ENCODE data around the gene KCNQ4.

DNA sequence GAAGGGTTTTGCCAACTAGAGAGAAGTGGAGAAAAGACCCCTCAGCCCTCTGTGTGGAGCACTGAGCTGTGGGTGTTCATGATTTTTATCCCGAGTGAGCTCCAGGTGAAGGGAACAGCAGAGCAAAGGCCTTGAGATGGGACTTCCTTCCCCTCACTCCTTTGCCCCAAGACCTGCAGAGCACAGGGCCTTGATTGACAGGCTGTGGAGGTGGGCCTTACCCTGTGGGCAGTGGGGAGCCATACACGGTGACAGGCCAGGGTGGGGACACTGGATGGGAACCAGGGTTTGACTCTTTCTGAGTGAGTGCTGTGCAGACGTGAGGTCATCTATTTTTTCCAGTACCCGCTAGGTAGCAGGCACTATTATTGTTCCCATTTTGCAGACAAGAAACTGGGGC, 10.5 kb downstream of the KCNQ4 start:
- TF ChIP-seq, protein P1, sequence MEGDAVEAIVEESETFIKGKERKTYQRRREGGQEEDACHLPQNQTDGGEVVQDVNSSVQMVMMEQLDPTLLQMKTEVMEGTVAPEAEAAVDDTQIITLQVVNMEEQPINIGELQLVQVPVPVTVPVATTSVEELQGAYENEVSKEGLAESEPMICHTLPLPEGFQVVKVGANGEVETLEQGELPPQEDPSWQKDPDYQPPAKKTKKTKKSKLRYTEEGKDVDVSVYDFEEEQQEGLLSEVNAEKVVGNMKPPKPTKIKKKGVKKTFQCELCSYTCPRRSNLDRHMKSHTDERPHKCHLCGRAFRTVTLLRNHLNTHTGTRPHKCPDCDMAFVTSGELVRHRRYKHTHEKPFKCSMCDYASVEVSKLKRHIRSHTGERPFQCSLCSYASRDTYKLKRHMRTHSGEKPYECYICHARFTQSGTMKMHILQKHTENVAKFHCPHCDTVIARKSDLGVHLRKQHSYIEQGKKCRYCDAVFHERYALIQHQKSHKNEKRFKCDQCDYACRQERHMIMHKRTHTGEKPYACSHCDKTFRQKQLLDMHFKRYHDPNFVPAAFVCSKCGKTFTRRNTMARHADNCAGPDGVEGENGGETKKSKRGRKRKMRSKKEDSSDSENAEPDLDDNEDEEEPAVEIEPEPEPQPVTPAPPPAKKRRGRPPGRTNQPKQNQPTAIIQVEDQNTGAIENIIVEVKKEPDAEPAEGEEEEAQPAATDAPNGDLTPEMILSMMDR (conservative IDR thresholded peaks at IDR 0.05; ENCODE audit: low read depth in 2 of 2), result no peak
- TF ChIP-seq, protein P2, sequence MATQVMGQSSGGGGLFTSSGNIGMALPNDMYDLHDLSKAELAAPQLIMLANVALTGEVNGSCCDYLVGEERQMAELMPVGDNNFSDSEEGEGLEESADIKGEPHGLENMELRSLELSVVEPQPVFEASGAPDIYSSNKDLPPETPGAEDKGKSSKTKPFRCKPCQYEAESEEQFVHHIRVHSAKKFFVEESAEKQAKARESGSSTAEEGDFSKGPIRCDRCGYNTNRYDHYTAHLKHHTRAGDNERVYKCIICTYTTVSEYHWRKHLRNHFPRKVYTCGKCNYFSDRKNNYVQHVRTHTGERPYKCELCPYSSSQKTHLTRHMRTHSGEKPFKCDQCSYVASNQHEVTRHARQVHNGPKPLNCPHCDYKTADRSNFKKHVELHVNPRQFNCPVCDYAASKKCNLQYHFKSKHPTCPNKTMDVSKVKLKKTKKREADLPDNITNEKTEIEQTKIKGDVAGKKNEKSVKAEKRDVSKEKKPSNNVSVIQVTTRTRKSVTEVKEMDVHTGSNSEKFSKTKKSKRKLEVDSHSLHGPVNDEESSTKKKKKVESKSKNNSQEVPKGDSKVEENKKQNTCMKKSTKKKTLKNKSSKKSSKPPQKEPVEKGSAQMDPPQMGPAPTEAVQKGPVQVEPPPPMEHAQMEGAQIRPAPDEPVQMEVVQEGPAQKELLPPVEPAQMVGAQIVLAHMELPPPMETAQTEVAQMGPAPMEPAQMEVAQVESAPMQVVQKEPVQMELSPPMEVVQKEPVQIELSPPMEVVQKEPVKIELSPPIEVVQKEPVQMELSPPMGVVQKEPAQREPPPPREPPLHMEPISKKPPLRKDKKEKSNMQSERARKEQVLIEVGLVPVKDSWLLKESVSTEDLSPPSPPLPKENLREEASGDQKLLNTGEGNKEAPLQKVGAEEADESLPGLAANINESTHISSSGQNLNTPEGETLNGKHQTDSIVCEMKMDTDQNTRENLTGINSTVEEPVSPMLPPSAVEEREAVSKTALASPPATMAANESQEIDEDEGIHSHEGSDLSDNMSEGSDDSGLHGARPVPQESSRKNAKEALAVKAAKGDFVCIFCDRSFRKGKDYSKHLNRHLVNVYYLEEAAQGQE (IDR thresholded peaks at IDR 0.05; ENCODE audit: unreplicated experiment), result no peak
- TF ChIP-seq POLR2AphosphoS5 (IDR thresholded peaks at IDR 0.05; ENCODE audit: low read depth) (no peak), EZH2 (IDR thresholded peaks at IDR 0.05; ENCODE audit: low read depth, unreplicated experiment) (no peak), EZH2phosphoT487 (IDR thresholded peaks at IDR 0.05; ENCODE audit: unreplicated experiment) (no peak), JUNB (IDR thresholded peaks at IDR 0.05; ENCODE audit: unreplicated experiment) (no peak), ZNF114 (CRISPR knock-in tag; IDR thresholded peaks at IDR 0.05) (no peak)
- TF ChIP-seq, protein P3, sequence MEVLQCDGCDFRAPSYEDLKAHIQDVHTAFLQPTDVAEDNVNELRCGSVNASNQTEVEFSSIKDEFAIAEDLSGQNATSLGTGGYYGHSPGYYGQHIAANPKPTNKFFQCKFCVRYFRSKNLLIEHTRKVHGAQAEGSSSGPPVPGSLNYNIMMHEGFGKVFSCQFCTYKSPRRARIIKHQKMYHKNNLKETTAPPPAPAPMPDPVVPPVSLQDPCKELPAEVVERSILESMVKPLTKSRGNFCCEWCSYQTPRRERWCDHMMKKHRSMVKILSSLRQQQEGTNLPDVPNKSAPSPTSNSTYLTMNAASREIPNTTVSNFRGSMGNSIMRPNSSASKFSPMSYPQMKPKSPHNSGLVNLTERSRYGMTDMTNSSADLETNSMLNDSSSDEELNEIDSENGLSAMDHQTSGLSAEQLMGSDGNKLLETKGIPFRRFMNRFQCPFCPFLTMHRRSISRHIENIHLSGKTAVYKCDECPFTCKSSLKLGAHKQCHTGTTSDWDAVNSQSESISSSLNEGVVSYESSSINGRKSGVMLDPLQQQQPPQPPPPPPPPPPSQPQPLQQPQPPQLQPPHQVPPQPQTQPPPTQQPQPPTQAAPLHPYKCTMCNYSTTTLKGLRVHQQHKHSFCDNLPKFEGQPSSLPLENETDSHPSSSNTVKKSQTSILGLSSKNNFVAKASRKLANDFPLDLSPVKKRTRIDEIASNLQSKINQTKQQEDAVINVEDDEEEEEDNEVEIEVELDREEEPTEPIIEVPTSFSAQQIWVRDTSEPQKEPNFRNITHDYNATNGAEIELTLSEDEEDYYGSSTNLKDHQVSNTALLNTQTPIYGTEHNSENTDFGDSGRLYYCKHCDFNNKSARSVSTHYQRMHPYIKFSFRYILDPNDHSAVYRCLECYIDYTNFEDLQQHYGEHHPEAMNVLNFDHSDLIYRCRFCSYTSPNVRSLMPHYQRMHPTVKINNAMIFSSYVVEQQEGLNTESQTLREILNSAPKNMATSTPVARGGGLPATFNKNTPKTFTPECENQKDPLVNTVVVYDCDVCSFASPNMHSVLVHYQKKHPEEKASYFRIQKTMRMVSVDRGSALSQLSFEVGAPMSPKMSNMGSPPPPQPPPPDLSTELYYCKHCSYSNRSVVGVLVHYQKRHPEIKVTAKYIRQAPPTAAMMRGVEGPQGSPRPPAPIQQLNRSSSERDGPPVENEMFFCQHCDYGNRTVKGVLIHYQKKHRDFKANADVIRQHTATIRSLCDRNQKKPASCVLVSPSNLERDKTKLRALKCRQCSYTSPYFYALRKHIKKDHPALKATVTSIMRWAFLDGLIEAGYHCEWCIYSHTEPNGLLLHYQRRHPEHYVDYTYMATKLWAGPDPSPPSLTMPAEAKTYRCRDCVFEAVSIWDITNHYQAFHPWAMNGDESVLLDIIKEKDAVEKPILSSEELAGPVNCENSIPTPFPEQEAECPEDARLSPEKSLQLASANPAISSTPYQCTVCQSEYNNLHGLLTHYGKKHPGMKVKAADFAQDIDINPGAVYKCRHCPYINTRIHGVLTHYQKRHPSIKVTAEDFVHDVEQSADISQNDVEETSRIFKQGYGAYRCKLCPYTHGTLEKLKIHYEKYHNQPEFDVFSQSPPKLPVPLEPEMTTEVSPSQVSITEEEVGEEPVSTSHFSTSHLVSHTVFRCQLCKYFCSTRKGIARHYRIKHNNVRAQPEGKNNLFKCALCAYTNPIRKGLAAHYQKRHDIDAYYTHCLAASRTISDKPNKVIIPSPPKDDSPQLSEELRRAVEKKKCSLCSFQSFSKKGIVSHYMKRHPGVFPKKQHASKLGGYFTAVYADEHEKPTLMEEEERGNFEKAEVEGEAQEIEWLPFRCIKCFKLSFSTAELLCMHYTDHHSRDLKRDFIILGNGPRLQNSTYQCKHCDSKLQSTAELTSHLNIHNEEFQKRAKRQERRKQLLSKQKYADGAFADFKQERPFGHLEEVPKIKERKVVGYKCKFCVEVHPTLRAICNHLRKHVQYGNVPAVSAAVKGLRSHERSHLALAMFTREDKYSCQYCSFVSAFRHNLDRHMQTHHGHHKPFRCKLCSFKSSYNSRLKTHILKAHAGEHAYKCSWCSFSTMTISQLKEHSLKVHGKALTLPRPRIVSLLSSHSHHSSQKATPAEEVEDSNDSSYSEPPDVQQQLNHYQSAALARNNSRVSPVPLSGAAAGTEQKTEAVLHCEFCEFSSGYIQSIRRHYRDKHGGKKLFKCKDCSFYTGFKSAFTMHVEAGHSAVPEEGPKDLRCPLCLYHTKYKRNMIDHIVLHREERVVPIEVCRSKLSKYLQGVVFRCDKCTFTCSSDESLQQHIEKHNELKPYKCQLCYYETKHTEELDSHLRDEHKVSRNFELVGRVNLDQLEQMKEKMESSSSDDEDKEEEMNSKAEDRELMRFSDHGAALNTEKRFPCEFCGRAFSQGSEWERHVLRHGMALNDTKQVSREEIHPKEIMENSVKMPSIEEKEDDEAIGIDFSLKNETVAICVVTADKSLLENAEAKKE (CRISPR knock-in tag; IDR thresholded peaks at IDR 0.05), result no peak

Data from GM23338 (cell line).